Mammary epithelial cell (primary cell): ENCODE data around the gene COLEC12.

Experiments
- EZH2 ChIP-seq: IDR thresholded peaks from 2 replicates; pipeline ENCODE4 v1.6.1; 2012; ENCODE audit warnings: low read length, inconsistent platforms, borderline replicate concordance
- TF ChIP-seq, protein P1 (sequence below), 2 donors: IDR thresholded peaks in 1 of 2; conservative IDR thresholded peaks in 1 of 2; 2 replicates each; pipeline ENCODE4 v1.5.1; 2011 to 2012; ENCODE audit warnings: inconsistent platforms in 2 of 2, low read length in 2 of 2, mild to moderate bottlenecking in 2 of 2, control low read depth in 1 of 2, low read depth in 1 of 2; ENCODE audit not compliant: insufficient read depth in 1 of 2; ENCODE audit errors: extremely low read depth in 1 of 2

DNA sequence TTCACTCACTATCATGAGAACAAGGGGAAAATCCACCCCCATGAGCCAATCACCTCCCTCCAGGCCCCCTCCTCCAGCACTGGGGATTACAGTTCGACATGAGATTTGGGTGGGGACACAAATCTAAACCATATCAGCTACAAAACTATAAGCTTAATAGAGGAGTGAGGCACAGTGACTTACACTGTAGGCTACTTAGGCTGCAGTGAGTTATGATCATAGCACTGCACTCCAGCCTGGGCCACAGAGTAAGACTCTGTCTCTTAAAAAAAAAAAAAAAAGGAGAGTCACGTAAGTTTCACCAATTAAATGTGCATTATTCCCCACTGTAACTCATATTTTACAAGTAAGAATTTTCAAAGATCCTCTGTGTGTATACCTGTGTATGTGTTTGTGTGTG is 26.2 kb upstream of the COLEC12 start:
- TF ChIP-seq, protein P1, sequence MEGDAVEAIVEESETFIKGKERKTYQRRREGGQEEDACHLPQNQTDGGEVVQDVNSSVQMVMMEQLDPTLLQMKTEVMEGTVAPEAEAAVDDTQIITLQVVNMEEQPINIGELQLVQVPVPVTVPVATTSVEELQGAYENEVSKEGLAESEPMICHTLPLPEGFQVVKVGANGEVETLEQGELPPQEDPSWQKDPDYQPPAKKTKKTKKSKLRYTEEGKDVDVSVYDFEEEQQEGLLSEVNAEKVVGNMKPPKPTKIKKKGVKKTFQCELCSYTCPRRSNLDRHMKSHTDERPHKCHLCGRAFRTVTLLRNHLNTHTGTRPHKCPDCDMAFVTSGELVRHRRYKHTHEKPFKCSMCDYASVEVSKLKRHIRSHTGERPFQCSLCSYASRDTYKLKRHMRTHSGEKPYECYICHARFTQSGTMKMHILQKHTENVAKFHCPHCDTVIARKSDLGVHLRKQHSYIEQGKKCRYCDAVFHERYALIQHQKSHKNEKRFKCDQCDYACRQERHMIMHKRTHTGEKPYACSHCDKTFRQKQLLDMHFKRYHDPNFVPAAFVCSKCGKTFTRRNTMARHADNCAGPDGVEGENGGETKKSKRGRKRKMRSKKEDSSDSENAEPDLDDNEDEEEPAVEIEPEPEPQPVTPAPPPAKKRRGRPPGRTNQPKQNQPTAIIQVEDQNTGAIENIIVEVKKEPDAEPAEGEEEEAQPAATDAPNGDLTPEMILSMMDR (conservative IDR thresholded peaks at IDR 0.05 in 1 of 2, IDR thresholded peaks at IDR 0.05 in 1 of 2; ENCODE audit: extremely low read depth in 1 of 2, insufficient read depth in 1 of 2, low read depth in 1 of 2, low read length in 2 of 2), result no peak
- no peak for TF ChIP-seq EZH2
